ENCODE measurements around the gene PAPSS2. TPM values are rescaled to one million over a fixed set of nuclear protein-coding genes. Genes with fewer than 3 reads are reported as not detected.

PAPSS2 gene
- total RNA-seq, 4 donors from 2014 or later: 25.5 to 32.1 (median 28.8) TPM

DNA sequence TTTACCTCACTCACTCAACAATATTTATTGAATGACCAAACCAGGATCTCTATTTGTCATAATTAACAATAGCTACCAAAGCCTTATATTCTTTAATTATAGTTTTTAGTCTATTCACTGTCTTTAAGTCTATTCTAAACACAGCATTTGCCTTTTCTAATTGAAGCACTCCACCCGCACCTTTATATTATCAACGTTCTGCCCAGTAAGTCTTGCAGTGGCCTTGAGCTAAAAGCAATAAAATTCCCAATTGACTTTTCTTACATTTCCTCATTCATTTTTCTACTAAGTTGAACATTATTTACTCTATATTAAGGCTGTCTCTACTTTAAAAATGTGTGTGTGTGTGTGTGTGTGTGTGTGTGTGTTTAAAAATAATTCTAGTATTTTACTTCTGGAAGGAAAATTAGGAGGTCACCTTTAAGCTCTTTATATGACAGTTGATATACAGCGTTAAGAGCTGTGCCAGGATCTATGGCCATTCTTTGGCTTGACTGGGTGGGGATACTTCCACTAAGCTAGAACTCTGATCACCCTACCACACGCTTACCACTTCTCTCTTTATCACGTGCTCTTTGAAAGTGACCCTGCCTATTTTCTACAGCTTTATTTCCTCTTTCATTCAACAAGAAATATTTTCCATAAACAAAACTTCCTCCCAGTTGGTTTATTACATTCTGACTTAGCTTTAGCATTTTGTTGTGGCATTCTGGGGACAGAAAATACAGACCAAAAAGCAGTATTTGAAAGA lies 8.8 kb downstream of the PAPSS2 start:
- TF ChIP-seq, protein P1, sequence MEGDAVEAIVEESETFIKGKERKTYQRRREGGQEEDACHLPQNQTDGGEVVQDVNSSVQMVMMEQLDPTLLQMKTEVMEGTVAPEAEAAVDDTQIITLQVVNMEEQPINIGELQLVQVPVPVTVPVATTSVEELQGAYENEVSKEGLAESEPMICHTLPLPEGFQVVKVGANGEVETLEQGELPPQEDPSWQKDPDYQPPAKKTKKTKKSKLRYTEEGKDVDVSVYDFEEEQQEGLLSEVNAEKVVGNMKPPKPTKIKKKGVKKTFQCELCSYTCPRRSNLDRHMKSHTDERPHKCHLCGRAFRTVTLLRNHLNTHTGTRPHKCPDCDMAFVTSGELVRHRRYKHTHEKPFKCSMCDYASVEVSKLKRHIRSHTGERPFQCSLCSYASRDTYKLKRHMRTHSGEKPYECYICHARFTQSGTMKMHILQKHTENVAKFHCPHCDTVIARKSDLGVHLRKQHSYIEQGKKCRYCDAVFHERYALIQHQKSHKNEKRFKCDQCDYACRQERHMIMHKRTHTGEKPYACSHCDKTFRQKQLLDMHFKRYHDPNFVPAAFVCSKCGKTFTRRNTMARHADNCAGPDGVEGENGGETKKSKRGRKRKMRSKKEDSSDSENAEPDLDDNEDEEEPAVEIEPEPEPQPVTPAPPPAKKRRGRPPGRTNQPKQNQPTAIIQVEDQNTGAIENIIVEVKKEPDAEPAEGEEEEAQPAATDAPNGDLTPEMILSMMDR (IDR thresholded peaks at IDR 0.05): no peak
- TF ChIP-seq POLR2A (IDR thresholded peaks at IDR 0.05): no peak
- 84% methylated on average over 5 of the region's 5 CpGs for WGBS, 2 donors
- Histone ChIP-seq H3K9me3 (no peaks in the 10 kb centered on the region), H3K4me3 (replicated peaks in 1 of 3) (no peak overlapping the region), H3K4me1 (no peaks in the 10 kb centered on the region), H3K27me3 (no peaks in the 10 kb centered on the region), H3K27ac (no peak overlapping the region), H3K36me3 (no peaks in the 10 kb centered on the region)
- DNase-seq: no peak
- intact Hi-C loops (cut with DNase I): no loop called here

DNA sequence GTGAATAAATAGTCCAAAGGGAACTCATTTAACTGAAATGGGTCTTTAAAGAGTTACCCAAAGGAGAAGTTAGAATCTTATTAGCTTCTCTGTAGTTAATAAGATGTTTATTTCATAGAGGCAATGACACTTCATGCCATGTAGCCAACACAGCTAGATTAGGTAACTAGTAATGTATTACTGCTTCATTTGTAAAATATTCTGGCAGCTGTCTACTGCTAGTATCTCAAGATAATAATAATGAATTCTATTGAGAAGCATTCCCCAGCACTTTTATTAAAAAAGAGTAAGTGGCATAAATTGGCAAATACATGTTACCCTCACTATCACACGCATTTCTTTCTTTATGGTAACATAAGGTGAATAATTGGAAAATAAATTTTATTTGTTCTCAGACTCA lies 10.1 kb downstream of the PAPSS2 start:
- Histone ChIP-seq H3K9me3 (no peaks in the 10 kb centered on the region), H3K27ac (no peak overlapping the region), H3K27me3 (no peaks in the 10 kb centered on the region), H3K4me3 (replicated peaks in 1 of 3) (no peak overlapping the region), H3K4me1 (no peaks in the 10 kb centered on the region), H3K36me3 (no peaks in the 10 kb centered on the region)
- intact Hi-C loops (cut with DNase I): no loop called here
- TF ChIP-seq POLR2A (IDR thresholded peaks at IDR 0.05): no peak
- TF ChIP-seq, protein P1 (IDR thresholded peaks at IDR 0.05): no peak
- no peak for DNase-seq
- 96 to 100% methylated on average over 1 of the region's 1 CpG for WGBS, 2 donors

DNA sequence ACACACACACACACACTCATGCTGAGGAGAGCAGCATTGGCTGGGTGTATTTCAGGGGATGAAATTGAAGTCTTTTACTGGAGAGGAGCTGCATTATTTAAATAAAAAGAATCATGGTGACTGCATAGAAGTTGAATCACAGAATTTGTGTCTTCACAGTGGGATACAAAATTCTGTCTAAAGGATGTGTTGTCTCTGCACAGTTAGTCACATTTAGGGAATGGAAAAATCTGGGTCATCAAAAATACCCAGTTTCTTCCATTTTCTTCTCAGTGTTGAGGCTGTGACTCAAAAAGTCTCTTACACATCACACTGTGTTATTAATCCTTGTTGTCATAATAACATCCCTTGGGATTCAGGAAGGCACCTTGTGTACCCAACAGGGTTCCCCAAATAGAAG lies 10.9 kb downstream of the PAPSS2 start:
- H3K4me1 ChIP-seq: no peaks in the 10 kb centered on the region
- no peak overlapping the region for H3K4me3 ChIP-seq (replicated peaks in 1 of 3)
- intact Hi-C loops (cut with DNase I): no loop called here
- H3K9me3 ChIP-seq: no peaks in the 10 kb centered on the region
- no peak overlapping the region for H3K27ac ChIP-seq
- TF ChIP-seq, protein P1 (IDR thresholded peaks at IDR 0.05): no peak
- no peak for TF ChIP-seq POLR2A (IDR thresholded peaks at IDR 0.05)
- no peaks in the 10 kb centered on the region for H3K36me3 ChIP-seq
- DNase-seq: no peak
- H3K27me3 ChIP-seq: no peaks in the 10 kb centered on the region

DNA sequence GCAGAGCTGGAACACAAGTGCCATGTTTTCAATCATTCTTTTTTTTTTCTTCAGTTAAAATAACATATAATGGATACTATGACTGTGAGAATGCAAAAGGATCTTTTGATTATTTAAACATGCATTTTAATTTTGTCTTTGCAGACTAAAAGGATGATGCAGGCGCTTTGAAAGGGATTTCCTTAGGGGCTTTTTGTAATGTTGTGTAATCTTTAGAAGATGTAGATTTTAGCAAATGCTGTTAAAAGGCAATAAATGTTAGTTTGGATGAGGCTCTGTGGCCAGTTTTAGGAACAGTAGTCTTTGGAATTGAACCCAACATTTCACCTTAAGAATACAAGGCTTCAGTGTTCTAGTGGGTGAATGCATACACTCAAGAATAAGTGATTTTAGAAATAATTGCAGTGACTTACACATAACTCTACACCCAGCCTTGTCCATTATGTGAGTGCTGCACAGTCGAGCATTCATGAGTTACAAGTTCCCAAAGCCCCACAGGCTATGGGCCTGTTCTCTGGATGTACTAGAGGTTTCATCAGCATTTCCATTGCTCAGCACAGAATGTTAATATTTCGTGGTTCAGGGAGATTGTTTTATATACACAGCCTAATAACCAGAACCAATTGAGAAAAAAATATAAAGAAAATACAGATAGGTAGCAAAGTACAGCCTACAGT lies 11.6 kb downstream of the PAPSS2 start:
- Histone ChIP-seq H3K27ac (no peak overlapping the region), H3K36me3 (no peaks in the 10 kb centered on the region), H3K4me1 (no peaks in the 10 kb centered on the region), H3K4me3 (replicated peaks in 1 of 3) (no peak overlapping the region), H3K27me3 (no peaks in the 10 kb centered on the region), H3K9me3 (no peaks in the 10 kb centered on the region)
- TF ChIP-seq, protein P1 (IDR thresholded peaks at IDR 0.05): no peak
- no peak for TF ChIP-seq POLR2A (IDR thresholded peaks at IDR 0.05)
- 53 to 72% methylated on average over 3 of the region's 3 CpGs for WGBS, 2 donors
- DNase-seq: no peak
- intact Hi-C loops (cut with DNase I): no loop called here

DNA sequence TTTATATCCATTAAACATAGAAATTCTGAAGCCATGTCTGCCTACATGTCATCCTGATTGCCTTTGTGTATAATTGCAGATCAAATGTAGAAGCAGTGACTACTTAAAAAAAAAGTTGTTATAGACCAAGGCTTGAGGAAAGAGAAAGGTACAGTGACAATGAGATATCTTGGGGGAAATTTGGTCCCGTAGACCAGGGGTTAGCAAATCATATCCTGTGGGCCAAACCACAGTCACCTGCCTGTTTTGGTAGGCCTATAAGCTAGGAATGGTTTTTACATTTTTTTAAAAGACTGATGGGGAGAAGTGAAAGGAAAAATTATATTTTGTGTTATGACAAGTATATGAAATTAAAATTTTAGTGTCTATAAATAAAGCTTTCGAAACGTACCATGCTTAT lies 12.9 kb downstream of the PAPSS2 start:
- Histone ChIP-seq H3K27me3 (no peaks in the 10 kb centered on the region), H3K9me3 (no peaks in the 10 kb centered on the region), H3K36me3 (no peaks in the 10 kb centered on the region), H3K4me1 (no peaks in the 10 kb centered on the region), H3K4me3 (replicated peaks in 1 of 3) (no peak overlapping the region), H3K27ac (no peak overlapping the region)
- TF ChIP-seq, protein P1 (IDR thresholded peaks at IDR 0.05): no peak
- TF ChIP-seq POLR2A (IDR thresholded peaks at IDR 0.05): no peak
- intact Hi-C loops (cut with DNase I): no loop called here
- WGBS, 2 donors: 91% methylated on average over 3 of the region's 3 CpGs
- DNase-seq: no peak
